ENCODE results near the gene SH3RF2. TPM values are rescaled to one million over a fixed set of nuclear protein-coding genes. Genes with fewer than 3 reads are reported as not detected.
"Not testable (repeated sequence)": the region's sequence is repeated elsewhere in the genome, so short reads cannot be mapped to it uniquely, and the experiment has no call there.

SH3RF2 gene
- polyA plus RNA-seq, 3 donors, result not detected

DNA sequence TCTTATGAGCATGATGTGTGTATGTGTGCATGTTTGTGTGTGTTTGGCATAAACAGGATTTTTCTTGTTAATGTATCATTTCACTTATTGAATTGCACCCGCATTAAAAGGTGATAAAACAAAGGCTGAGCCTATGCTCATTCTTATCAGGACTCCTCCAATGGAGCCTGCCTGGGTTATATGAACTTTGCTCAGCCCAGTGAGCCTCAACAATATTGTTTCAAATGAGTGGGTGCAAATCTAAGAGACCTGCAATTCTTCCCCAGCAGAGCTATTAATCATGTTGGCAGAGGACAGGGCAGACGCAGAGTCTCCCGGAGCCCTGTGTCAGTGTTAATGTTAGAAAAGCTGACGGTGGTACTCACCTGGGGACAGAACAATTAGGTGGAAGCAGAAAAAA is 71.6 kb downstream of the SH3RF2 start:
- H3K9ac ChIP-seq (ENCODE audit: insufficient read depth, low read length, poor library complexity, severe bottlenecking), result no peak overlapping the region
- intact Hi-C loops (cut with micrococcal nuclease), result no loop called here
- H3K27me3 ChIP-seq (ENCODE audit: control insufficient read depth in 2 of 2, insufficient read depth in 2 of 2, low read length in 2 of 2), result no peaks in the 10 kb centered on the region
- no peak overlapping the region for H3K27ac ChIP-seq (ENCODE audit: low read depth in 1 of 2, low read length in 2 of 2)
- no peaks in the 10 kb centered on the region for H3K36me3 ChIP-seq (replicated peaks in 1 of 2; ENCODE audit: control insufficient read depth in 1 of 2, insufficient read depth in 2 of 2, low read length in 2 of 2)
- Mint-ChIP-seq H3K4me3 (no peak overlapping the region), H3K27me3 (ENCODE audit: low read depth in 3 of 3) (peaks cover 0 to 4% (median 4%) of the 10 kb centered on the region in 3 donors), H3K27ac (no peak overlapping the region), H3K4me1 (peaks cover 23% of the 10 kb centered on the region), H3K36me3 (no peaks in the 10 kb centered on the region), H3K9me3 (peaks cover 0 to 8% (median 0%) of the 10 kb centered on the region in 7 donors)
- no peaks in the 10 kb centered on the region for H4K20me1 ChIP-seq (ENCODE audit: insufficient read depth, low read length)
- TF ChIP-seq, protein P1, sequence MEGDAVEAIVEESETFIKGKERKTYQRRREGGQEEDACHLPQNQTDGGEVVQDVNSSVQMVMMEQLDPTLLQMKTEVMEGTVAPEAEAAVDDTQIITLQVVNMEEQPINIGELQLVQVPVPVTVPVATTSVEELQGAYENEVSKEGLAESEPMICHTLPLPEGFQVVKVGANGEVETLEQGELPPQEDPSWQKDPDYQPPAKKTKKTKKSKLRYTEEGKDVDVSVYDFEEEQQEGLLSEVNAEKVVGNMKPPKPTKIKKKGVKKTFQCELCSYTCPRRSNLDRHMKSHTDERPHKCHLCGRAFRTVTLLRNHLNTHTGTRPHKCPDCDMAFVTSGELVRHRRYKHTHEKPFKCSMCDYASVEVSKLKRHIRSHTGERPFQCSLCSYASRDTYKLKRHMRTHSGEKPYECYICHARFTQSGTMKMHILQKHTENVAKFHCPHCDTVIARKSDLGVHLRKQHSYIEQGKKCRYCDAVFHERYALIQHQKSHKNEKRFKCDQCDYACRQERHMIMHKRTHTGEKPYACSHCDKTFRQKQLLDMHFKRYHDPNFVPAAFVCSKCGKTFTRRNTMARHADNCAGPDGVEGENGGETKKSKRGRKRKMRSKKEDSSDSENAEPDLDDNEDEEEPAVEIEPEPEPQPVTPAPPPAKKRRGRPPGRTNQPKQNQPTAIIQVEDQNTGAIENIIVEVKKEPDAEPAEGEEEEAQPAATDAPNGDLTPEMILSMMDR (IDR thresholded peaks at IDR 0.05), result no peak
- H3K4me1 ChIP-seq (ENCODE audit: control insufficient read depth in 1 of 2, insufficient read depth in 2 of 2, low read length in 2 of 2), result peaks cover 17 to 28% of the 10 kb centered on the region in 2 donors
- no peaks in the 10 kb centered on the region for H3K9me3 ChIP-seq (replicated peaks in 1 of 2; ENCODE audit: control insufficient read depth in 1 of 2, insufficient read depth in 1 of 2, low read length in 2 of 2)
- WGBS (ENCODE audit: insufficient coverage), result no CpG with 5 or more reads among the region's 4 CpGs
- no peak overlapping the region for H3K4me3 ChIP-seq (replicated peaks in 1 of 3; ENCODE audit: low read depth in 2 of 3, low read length in 3 of 3)
- no peak overlapping the region for H2AFZ ChIP-seq (ENCODE audit: insufficient read depth, low read depth, low read length, poor library complexity, severe bottlenecking)
- no peak for DNase-seq
- H3K4me2 ChIP-seq (replicated peaks; ENCODE audit: extremely low read depth, low read length, poor library complexity, severe bottlenecking), result no peak overlapping the region
- no peaks in the 10 kb centered on the region for H3K79me2 ChIP-seq (ENCODE audit: insufficient read depth, low read length)

DNA sequence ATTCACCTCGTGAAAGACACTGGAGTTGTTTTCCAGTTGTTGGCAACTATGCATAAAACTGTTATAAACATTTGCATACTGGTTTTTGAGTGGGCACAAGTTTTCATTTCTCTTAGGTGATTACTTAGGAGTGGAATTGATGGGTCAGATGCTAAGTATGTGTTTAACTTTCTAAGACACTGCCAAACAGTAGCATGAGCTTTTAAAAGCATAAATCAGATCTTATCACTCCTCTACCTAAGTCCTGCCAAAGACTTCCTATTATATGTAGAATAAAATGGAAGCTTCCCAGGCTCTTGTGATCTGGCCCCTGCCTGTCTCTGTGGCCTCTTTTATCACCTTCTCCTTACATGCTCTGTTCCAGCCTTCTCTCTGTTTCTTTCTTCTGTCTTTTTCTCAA is 72.6 kb downstream of the SH3RF2 start:
- TF ChIP-seq, protein P1 (IDR thresholded peaks at IDR 0.05), result no peak
- Histone ChIP-seq H3K9ac (ENCODE audit: insufficient read depth, low read length, poor library complexity, severe bottlenecking) (no peak overlapping the region), H3K27ac (ENCODE audit: low read depth in 1 of 2, low read length in 2 of 2) (no peak overlapping the region), H4K20me1 (ENCODE audit: insufficient read depth, low read length) (no peaks in the 10 kb centered on the region), H3K36me3 (replicated peaks in 1 of 2; ENCODE audit: control insufficient read depth in 1 of 2, insufficient read depth in 2 of 2, low read length in 2 of 2) (no peaks in the 10 kb centered on the region), H3K4me1 (ENCODE audit: control insufficient read depth in 1 of 2, insufficient read depth in 2 of 2, low read length in 2 of 2) (peaks cover 17 to 28% of the 10 kb centered on the region in 2 donors), H3K27me3 (ENCODE audit: control insufficient read depth in 2 of 2, insufficient read depth in 2 of 2, low read length in 2 of 2) (no peaks in the 10 kb centered on the region), H3K4me3 (replicated peaks in 1 of 3; ENCODE audit: low read depth in 2 of 3, low read length in 3 of 3) (no peak overlapping the region), H2AFZ (ENCODE audit: insufficient read depth, low read depth, low read length, poor library complexity, severe bottlenecking) (no peak overlapping the region), H3K4me2 (replicated peaks; ENCODE audit: extremely low read depth, low read length, poor library complexity, severe bottlenecking) (no peak overlapping the region), H3K79me2 (ENCODE audit: insufficient read depth, low read length) (no peaks in the 10 kb centered on the region), H3K9me3 (replicated peaks in 1 of 2; ENCODE audit: control insufficient read depth in 1 of 2, insufficient read depth in 1 of 2, low read length in 2 of 2) (no peaks in the 10 kb centered on the region)
- peaks cover 0 to 3% (median 0%) of the 10 kb centered on the region in 3 donors for H3K27me3 Mint-ChIP-seq (ENCODE audit: low read depth in 3 of 3)
- DNase-seq, result no peak
- WGBS (ENCODE audit: insufficient coverage), result no CpG with 5 or more reads among the region's 1 CpG
- no peaks in the 10 kb centered on the region for H3K36me3 Mint-ChIP-seq
- no peak overlapping the region for H3K4me3 Mint-ChIP-seq
- H3K4me1 Mint-ChIP-seq, result peaks cover 23% of the 10 kb centered on the region
- intact Hi-C loops (cut with micrococcal nuclease), result no loop called here
- no peak overlapping the region for H3K27ac Mint-ChIP-seq
- peaks cover 0 to 13% (median 2%) of the 10 kb centered on the region in 7 donors for H3K9me3 Mint-ChIP-seq

DNA sequence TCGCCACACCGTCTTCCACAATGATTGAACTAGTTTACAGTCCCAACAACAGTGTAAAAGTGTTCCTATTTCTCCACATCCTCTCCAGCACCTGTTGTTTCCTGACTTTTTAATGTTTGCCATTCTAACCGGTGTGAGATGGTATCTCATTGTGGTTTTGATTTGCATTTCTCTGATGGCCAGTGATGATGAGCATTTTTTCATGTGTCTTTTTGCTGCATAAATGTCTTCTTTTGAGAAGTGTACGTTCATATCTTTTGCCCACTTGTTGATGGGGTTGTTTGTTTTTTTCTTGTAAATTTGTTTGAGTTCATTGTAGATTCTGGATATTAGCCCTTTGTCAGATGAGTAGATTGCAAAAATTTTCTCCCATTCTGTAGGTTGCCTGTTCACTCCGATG is 74.1 kb downstream of the SH3RF2 start:
- H3K27ac Mint-ChIP-seq; H3K4me3 ChIP-seq (replicated peaks in 1 of 3; ENCODE audit: low read depth in 2 of 3, low read length in 3 of 3); H3K4me3 Mint-ChIP-seq; H3K36me3 Mint-ChIP-seq; H3K27me3 Mint-ChIP-seq (ENCODE audit: low read depth in 3 of 3); H3K79me2 ChIP-seq (ENCODE audit: insufficient read depth, low read length); H3K36me3 ChIP-seq (replicated peaks in 1 of 2; ENCODE audit: control insufficient read depth in 1 of 2, insufficient read depth in 2 of 2, low read length in 2 of 2); H2AFZ ChIP-seq (ENCODE audit: insufficient read depth, low read depth, low read length, poor library complexity, severe bottlenecking); H3K27me3 ChIP-seq (ENCODE audit: control insufficient read depth in 2 of 2, insufficient read depth in 2 of 2, low read length in 2 of 2); H3K9me3 ChIP-seq (replicated peaks in 1 of 2; ENCODE audit: control insufficient read depth in 1 of 2, insufficient read depth in 1 of 2, low read length in 2 of 2); H4K20me1 ChIP-seq (ENCODE audit: insufficient read depth, low read length); DNase-seq; H3K9ac ChIP-seq (ENCODE audit: insufficient read depth, low read length, poor library complexity, severe bottlenecking); H3K4me2 ChIP-seq (replicated peaks; ENCODE audit: extremely low read depth, low read length, poor library complexity, severe bottlenecking); intact Hi-C loops (cut with micrococcal nuclease); H3K27ac ChIP-seq (ENCODE audit: low read depth in 1 of 2, low read length in 2 of 2): not testable (repeated sequence)
- Mint-ChIP-seq H3K4me1 (peaks cover 22% of the 10 kb centered on the region), H3K9me3 (peaks cover 0 to 13% (median 2%) of the 10 kb centered on the region in 7 donors)
- WGBS (ENCODE audit: insufficient coverage), result no CpG with 5 or more reads among the region's 5 CpGs
- H3K4me1 ChIP-seq (ENCODE audit: control insufficient read depth in 1 of 2, insufficient read depth in 2 of 2, low read length in 2 of 2), result peaks cover 17 to 25% of the 10 kb centered on the region in 2 donors

Measured in CD14-positive monocyte (primary cell).